GM10266 (cell line): ENCODE measurements around the gene C1QTNF2.

Experiments used
- DNase-seq: peaks from one replicate; pipeline ENCODE4 v3.0.0; 2012; ENCODE audit errors: extremely low spot score
- TF ChIP-seq, protein P1 (sequence below): IDR thresholded peaks from 2 replicates; pipeline ENCODE4 v1.5.1; 2012; ENCODE audit warnings: mild to moderate bottlenecking, low read depth; ENCODE audit not compliant: control insufficient read depth, insufficient read depth; ENCODE audit errors: missing control alignments

The C1QTNF2 gene

GRCh38 chr5:160380041-160380440 lies 9.6 kb upstream of the C1QTNF2 start:
- no peak for DNase-seq

GRCh38 chr5:160379511-160379910 lies 9.1 kb upstream of the C1QTNF2 start:
- no peak for DNase-seq

More at GRCh38 chr5:160380041-160380440, 9.6 kb upstream of the C1QTNF2 start:
- TF ChIP-seq, protein P1, sequence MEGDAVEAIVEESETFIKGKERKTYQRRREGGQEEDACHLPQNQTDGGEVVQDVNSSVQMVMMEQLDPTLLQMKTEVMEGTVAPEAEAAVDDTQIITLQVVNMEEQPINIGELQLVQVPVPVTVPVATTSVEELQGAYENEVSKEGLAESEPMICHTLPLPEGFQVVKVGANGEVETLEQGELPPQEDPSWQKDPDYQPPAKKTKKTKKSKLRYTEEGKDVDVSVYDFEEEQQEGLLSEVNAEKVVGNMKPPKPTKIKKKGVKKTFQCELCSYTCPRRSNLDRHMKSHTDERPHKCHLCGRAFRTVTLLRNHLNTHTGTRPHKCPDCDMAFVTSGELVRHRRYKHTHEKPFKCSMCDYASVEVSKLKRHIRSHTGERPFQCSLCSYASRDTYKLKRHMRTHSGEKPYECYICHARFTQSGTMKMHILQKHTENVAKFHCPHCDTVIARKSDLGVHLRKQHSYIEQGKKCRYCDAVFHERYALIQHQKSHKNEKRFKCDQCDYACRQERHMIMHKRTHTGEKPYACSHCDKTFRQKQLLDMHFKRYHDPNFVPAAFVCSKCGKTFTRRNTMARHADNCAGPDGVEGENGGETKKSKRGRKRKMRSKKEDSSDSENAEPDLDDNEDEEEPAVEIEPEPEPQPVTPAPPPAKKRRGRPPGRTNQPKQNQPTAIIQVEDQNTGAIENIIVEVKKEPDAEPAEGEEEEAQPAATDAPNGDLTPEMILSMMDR, result no peak

GRCh38 chr5:160378330-160378729 lies 7.9 kb upstream of the C1QTNF2 start:
- no peak for DNase-seq
- TF ChIP-seq, protein P1, result no peak

More at GRCh38 chr5:160379511-160379910, 9.1 kb upstream of the C1QTNF2 start:
- TF ChIP-seq, protein P1, result no peak

DNA sequence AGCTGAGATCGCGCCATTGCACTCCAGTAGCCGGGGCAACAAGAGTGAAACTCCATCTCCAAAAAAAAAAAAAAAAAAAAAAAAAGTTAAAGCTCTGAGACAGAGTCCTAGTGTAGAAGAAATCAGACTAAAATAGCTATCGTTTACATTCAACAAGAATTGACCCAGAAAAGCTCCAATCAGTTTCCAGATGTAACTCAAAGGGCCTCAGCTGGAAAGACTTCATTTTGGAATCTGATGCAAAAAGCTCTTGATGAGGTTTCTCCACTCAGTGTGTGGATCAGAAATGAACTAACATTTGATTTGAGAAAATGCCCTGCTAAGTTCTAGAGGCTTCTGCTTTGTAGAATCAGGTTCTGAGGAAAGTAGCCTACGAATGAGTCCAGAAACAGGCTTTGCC lies 7.2 kb upstream of the C1QTNF2 start:
- TF ChIP-seq, protein P1, result no peak
- no peak for DNase-seq

DNA sequence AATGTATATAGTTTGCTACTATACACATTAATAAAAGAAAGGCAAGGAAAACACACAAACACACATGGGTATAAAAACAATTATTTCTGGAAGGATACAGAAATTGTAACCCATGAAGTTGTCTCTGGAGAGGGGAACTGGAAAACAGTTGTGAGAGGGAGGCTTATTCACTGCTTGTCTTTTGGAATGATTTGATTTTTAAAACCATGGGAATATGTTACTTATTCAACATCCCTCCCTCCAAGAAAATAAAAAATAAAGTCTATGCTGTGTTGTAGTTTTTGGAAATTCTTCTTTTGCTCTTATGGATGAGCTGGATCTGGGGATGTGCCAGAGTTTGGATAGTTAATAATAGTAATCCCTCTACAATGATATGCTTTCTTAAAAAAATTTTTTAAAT lies 6.0 kb upstream of the C1QTNF2 start:
- TF ChIP-seq, protein P1, result no peak
- no peak for DNase-seq

GRCh38 chr5:160375701-160376100 lies 5.3 kb upstream of the C1QTNF2 start:
- TF ChIP-seq, protein P1, result no peak

GRCh38 chr5:160375166-160375565 lies 4.7 kb upstream of the C1QTNF2 start:
- no peak for DNase-seq

More at GRCh38 chr5:160375701-160376100, 5.3 kb upstream of the C1QTNF2 start:
- DNase-seq, result no peak

More at GRCh38 chr5:160375166-160375565, 4.7 kb upstream of the C1QTNF2 start:
- TF ChIP-seq, protein P1, result no peak
